HepG2 (cell line): ENCODE results near the gene SETD1A. TPM values are rescaled to one million over a fixed set of nuclear protein-coding genes. Genes with fewer than 3 reads are reported as not detected.

Experiments
- ATAC-seq: fragments of 200-7000 bp; cut with Tn5 transposase; 3 replicates; pipeline ENCODE4 v1.9.1; 2020; ENCODE audit warnings: mild to moderate bottlenecking, moderate library complexity
- BruUV-seq: library from RNA; stranded (reverse); fragments of 400-500 nt; replicated peaks from 2 replicates; lab custom pipeline; 2021; lab: Mats Ljungman, UMichigan
- CTCF ChIA-PET: fragments of 300-600 bp; formaldehyde crosslinking; extraction: SDS; loops from one replicate; lab custom pipeline; 2021; ENCODE audit warnings: low total read pairs, inconsistent platforms, low intra/inter-chr PET ratio; lab: Yijun Ruan, JAX
- POLR2A ChIA-PET: fragments of 350-600 bp; sonication (Branson Sonifier 250); formaldehyde crosslinking; loops from one replicate; lab custom pipeline; 2020; ENCODE audit warnings: antibody characterized with exemption, inconsistent platforms; lab: Yijun Ruan, JAX
- DNase-seq: peaks from one replicate; pipeline ENCODE4 v3.0.0-alpha.2; 2015; ENCODE audit warnings: low spot score
- FAIRE-seq: peaks from 3 replicates; lab custom pipeline; 2011; peaks lifted over from hg19 to GRCh38; lab: Jason Lieb, UNC
- H2AFZ ChIP-seq: one replicate; pipeline ENCODE4 v1.6.1; 2011; ENCODE audit warnings: low read length, inconsistent platforms
- H3K27ac ChIP-seq: fragments of 300-600 bp; 3 replicates; pipeline ENCODE4 v1.8.0; 2011; ENCODE audit warnings: mixed run types, mild to moderate bottlenecking, mixed read lengths, low read length, inconsistent platforms; ENCODE audit not compliant: insufficient read depth; ENCODE audit errors: extremely low read length
- H3K27me3 ChIP-seq, 2 experiments: fragments of 200-600 bp in 1 of 2; 2 replicates in 1 of 2; 3 replicates in 1 of 2; pipeline versions ENCODE4 v1.6.0 to v1.8.0; 2011; ENCODE audit warnings: low read length in 2 of 2, mild to moderate bottlenecking in 2 of 2, moderate library complexity in 2 of 2, inconsistent platforms in 1 of 2; ENCODE audit not compliant: insufficient read depth in 2 of 2, control insufficient read depth in 1 of 2
- H3K36me3 ChIP-seq, 2 experiments: fragments of 200-600 bp in 1 of 2; replicated peaks in 1 of 2; 2 replicates in 1 of 2; 3 replicates in 1 of 2; pipeline versions ENCODE4 v1.5.1 to v1.8.0; 2011; ENCODE audit warnings: low read length in 2 of 2, inconsistent platforms in 1 of 2; ENCODE audit not compliant: insufficient read depth in 2 of 2, control insufficient read depth in 1 of 2
- H3K4me1 ChIP-seq: 2 replicates; pipeline ENCODE4 v1.5.1; 2012; ENCODE audit warnings: low read length, inconsistent platforms; ENCODE audit not compliant: insufficient read depth
- H3K4me2 ChIP-seq: 2 replicates; pipeline ENCODE4 v1.6.0; 2011; ENCODE audit warnings: low read depth, low read length, inconsistent platforms
- H3K4me3 ChIP-seq, 3 experiments: fragments of 200-600 bp in 1 of 3; sonication (generic), shearing (Covaris generic) in 1 of 3; replicated peaks in 1 of 3; 2 replicates each; pipeline ENCODE4 v1.5.1; 2011 to 2016; ENCODE audit warnings: low read length in 3 of 3, inconsistent platforms in 2 of 3, low read depth in 2 of 3, mild to moderate bottlenecking in 2 of 3, control low read depth in 1 of 3, mixed read lengths in 1 of 3; ENCODE audit not compliant: insufficient read depth in 1 of 3
- H3K79me2 ChIP-seq: one replicate; pipeline ENCODE4 v1.6.1; 2011; ENCODE audit warnings: low read length, inconsistent platforms; ENCODE audit not compliant: insufficient read depth
- H3K9ac ChIP-seq: 2 replicates; pipeline ENCODE4 v1.6.0; 2011; ENCODE audit warnings: mild to moderate bottlenecking, low read depth, low read length, inconsistent platforms; ENCODE audit not compliant: insufficient read depth
- H3K9me3 ChIP-seq: 2 replicates; pipeline ENCODE4 v1.5.1; 2012; ENCODE audit warnings: mild to moderate bottlenecking, low read length
- H4K20me1 ChIP-seq: 2 replicates; pipeline ENCODE4 v1.6.0; 2011; ENCODE audit warnings: inconsistent platforms, mild to moderate bottlenecking, low read length, moderate library complexity; ENCODE audit not compliant: insufficient read depth
- ARHGAP35 ChIP-seq: sonication (generic); formaldehyde crosslinking; IDR thresholded peaks from 2 replicates; pipeline ENCODE4 v1.9.0; 2022; ENCODE audit warnings: mild to moderate bottlenecking, inconsistent platforms, moderate library complexity, missing genetic modification reagents, borderline replicate concordance
- CENPX ChIP-seq: sonication (generic); formaldehyde crosslinking; IDR thresholded peaks from 2 replicates; pipeline ENCODE4 v1.9.0; 2021; ENCODE audit warnings: mild to moderate bottlenecking, missing genetic modification reagents, moderate library complexity
- CREM ChIP-seq, 2 experiments: sonication (generic) in 1 of 2; formaldehyde crosslinking in 1 of 2; IDR thresholded peaks; 2 replicates each; pipeline versions ENCODE4 v1.4.0 to v1.6.1; 2016 to 2020; ENCODE audit warnings: antibody characterized with exemption in 1 of 2, mild to moderate bottlenecking in 1 of 2, missing genetic modification reagents in 1 of 2
- GATAD2A ChIP-seq: IDR thresholded peaks from 2 replicates; pipeline ENCODE4 v1.6.1; 2016
- NFIC ChIP-seq: IDR thresholded peaks from 2 replicates; pipeline ENCODE4 v1.6.1; 2012; ENCODE audit warnings: mild to moderate bottlenecking, low read length, inconsistent platforms
- TBX2 ChIP-seq: sonication (generic); formaldehyde crosslinking; IDR thresholded peaks from 2 replicates; pipeline ENCODE4 v1.5.0; 2020; ENCODE audit warnings: missing genetic modification reagents, mild to moderate bottlenecking, borderline replicate concordance
- ZNF333 ChIP-seq: sonication (generic); formaldehyde crosslinking; IDR thresholded peaks from 2 replicates; pipeline ENCODE4 v1.4.0; 2020; ENCODE audit warnings: mild to moderate bottlenecking, missing genetic modification reagents, borderline replicate concordance
- WGBS: methylation state at CpG from one replicate; pipeline ENCODE4 v1.1.6; 2017; ENCODE audit warnings: low lambda C conversion rate; 5-methylcytosine and 5-hydroxymethylcytosine counted together
- in situ Hi-C: cut with HindIII; loops from 2 replicates; pipeline ENCODE4 v1.10.0; 2017; ENCODE audit warnings: low pct_unique_long_range_greater_than_20kb; ENCODE audit not compliant: extremely low pct_ligation_motif_present
- intact Hi-C: fragments of 100-400 bp; cut with micrococcal nuclease; formaldehyde crosslinking; loops from one replicate; pipeline ENCODE4 v1.10.0; 2022; ENCODE audit not compliant: unreplicated experiment
- polyA plus RNA-seq, 8 experiments: library from polyadenylated mRNA; depleted of rRNA in 3 of 8; stranded (reverse) in 7 of 8; unstranded in 1 of 8; fragments of >200 nt; fragmentation: Illumina TruSeq in 4 of 8; extraction: Trizol in 4 of 8; gene quantifications; 2 replicates each; pipeline versions ENCODE4 v1.2.1 to v1.2.3, GENCODE V29; 2011 to 2016; ENCODE audit warnings: low read depth in 4 of 8, missing spikeins in 1 of 8, mixed read lengths in 1 of 8; ENCODE audit not compliant: insufficient read depth in 1 of 8
- total RNA-seq, 5 experiments: library from RNA; depleted of rRNA; stranded (reverse); fragments of >200 nt; fragmentation: Illumina TruSeq; extraction: Trizol; gene quantifications; 2 replicates each; pipeline ENCODE4 v1.2.3, GENCODE V29; 2016; ENCODE audit warnings: low read depth in 1 of 5
- TF ChIP-seq, protein P1 (sequence below): sonication (generic); formaldehyde crosslinking; IDR thresholded peaks from 2 replicates; pipeline ENCODE4 v1.5.0; 2020; ENCODE audit warnings: mild to moderate bottlenecking, missing genetic modification reagents, borderline replicate concordance
- TF ChIP-seq, protein P2 (sequence below): IDR thresholded peaks from 2 replicates; pipeline ENCODE4 v1.6.1; 2016
- TF ChIP-seq, protein P3 (sequence below): sonication (generic); formaldehyde crosslinking; IDR thresholded peaks from 2 replicates; pipeline ENCODE4 v1.4.0; 2020; ENCODE audit warnings: mild to moderate bottlenecking, missing genetic modification reagents
- TF ChIP-seq, protein P4 (sequence below): sonication (generic); formaldehyde crosslinking; IDR thresholded peaks from 2 replicates; pipeline ENCODE4 v1.4.0; 2020; ENCODE audit warnings: missing genetic modification reagents, borderline replicate concordance

The SETD1A gene
- total and polyA plus RNA-seq, 2 of the 13 experiments (the other 11 are each of a cell fraction or from before 2014, with no cell fraction given), result 3.8 to 5.6 TPM

- ChIA-PET CTCF (no interaction called here), POLR2A (interaction anchor here (1.4 to 5.8 kb wide), 7 partner anchors 10 to 118 kb away, joined by 5 to 41 read pairs (median 12); partner anchors contain the start of genes KAT8, STX4, ZNF646 and ZNF668)
- H3K4me3 ChIP-seq, result 0 out of 6 replicates have a peak overlapping the region, but pooled peaks of 2 of the 3 experiments have one; percentile 6 to 43
- no peak overlapping the region for H3K9ac ChIP-seq
- peaks cover 0 to 2% of the 10 kb centered on the region in 2 experiments; a peak in 1 of 5 replicates for H3K27me3 ChIP-seq
- BruUV-seq, result no TSS peak
- H3K9me3 ChIP-seq, result no peaks in the 10 kb centered on the region
- H3K36me3 ChIP-seq, result no peaks in the 10 kb centered on the region
- H3K27ac ChIP-seq, result peak overlapping the region; percentile 16
- in situ Hi-C loops (no loop called here), intact Hi-C loops (no loop called here)
- H3K4me2 ChIP-seq, result peak overlapping the region; percentile 69
- no peaks in the 10 kb centered on the region for H4K20me1 ChIP-seq
- H2AFZ ChIP-seq, result no peak overlapping the region
- H3K79me2 ChIP-seq, result no peaks in the 10 kb centered on the region
- ATAC-seq, result 0 out of 3 replicates have a peak, but pooled peaks have one; percentile 7
- H3K4me1 ChIP-seq, result peaks cover 51% of the 10 kb centered on the region
- WGBS, result 16% methylated on average over 6 of the region's 6 CpGs
- no peak for FAIRE-seq
- DNase-seq, result peak; percentile 64
- TF ChIP-seq, protein P1, sequence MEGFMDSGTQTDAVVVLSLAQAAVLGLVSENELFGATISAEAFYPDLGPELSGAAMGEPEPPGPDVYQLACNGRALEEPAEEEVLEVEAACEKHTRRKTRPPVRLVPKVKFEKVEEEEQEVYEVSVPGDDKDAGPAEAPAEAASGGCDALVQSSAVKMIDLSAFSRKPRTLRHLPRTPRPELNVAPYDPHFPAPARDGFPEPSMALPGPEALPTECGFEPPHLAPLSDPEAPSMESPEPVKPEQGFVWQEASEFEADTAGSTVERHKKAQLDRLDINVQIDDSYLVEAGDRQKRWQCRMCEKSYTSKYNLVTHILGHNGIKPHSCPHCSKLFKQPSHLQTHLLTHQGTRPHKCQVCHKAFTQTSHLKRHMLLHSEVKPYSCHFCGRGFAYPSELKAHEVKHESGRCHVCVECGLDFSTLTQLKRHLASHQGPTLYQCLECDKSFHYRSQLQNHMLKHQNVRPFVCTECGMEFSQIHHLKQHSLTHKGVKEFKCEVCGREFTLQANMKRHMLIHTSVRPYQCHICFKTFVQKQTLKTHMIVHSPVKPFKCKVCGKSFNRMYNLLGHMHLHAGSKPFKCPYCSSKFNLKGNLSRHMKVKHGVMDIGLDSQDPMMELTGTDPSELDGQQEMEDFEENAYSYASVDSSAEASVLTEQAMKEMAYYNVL (CRISPR knock-in tag), result no peak
- TF ChIP-seq TBX2 (CRISPR knock-in tag), result 0 out of 2 replicates have a peak, but pooled peaks have one; percentile 59
- 0 out of 2 replicates have a peak, but pooled peaks have one; percentile 33 for TF ChIP-seq GATAD2A (CRISPR knock-in tag)
- TF ChIP-seq CENPX (CRISPR knock-in tag), result no peak
- TF ChIP-seq, protein P2, sequence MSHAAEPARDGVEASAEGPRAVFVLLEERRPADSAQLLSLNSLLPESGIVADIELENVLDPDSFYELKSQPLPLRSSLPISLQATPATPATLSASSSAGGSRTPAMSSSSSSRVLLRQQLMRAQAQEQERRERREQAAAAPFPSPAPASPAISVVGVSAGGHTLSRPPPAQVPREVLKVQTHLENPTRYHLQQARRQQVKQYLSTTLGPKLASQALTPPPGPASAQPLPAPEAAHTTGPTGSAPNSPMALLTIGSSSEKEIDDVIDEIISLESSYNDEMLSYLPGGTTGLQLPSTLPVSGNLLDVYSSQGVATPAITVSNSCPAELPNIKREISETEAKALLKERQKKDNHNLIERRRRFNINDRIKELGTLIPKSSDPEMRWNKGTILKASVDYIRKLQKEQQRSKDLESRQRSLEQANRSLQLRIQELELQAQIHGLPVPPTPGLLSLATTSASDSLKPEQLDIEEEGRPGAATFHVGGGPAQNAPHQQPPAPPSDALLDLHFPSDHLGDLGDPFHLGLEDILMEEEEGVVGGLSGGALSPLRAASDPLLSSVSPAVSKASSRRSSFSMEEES, result no peak
- no peak for TF ChIP-seq ARHGAP35 (CRISPR knock-in tag)
- TF ChIP-seq CREM (IDR thresholded peaks at IDR 0.05), result peak; percentile 37; the same call in 1 of the 2 replicates
- TF ChIP-seq CREM (CRISPR knock-in tag; IDR thresholded peaks at IDR 0.05), result no peak
- TF ChIP-seq, protein P3, sequence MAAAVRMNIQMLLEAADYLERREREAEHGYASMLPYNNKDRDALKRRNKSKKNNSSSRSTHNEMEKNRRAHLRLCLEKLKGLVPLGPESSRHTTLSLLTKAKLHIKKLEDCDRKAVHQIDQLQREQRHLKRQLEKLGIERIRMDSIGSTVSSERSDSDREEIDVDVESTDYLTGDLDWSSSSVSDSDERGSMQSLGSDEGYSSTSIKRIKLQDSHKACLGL (CRISPR knock-in tag), result no peak
- no peak for TF ChIP-seq ZNF333
- TF ChIP-seq NFIC, result 0 out of 2 replicates have a peak, but pooled peaks have one; percentile 22
- TF ChIP-seq, protein P4, sequence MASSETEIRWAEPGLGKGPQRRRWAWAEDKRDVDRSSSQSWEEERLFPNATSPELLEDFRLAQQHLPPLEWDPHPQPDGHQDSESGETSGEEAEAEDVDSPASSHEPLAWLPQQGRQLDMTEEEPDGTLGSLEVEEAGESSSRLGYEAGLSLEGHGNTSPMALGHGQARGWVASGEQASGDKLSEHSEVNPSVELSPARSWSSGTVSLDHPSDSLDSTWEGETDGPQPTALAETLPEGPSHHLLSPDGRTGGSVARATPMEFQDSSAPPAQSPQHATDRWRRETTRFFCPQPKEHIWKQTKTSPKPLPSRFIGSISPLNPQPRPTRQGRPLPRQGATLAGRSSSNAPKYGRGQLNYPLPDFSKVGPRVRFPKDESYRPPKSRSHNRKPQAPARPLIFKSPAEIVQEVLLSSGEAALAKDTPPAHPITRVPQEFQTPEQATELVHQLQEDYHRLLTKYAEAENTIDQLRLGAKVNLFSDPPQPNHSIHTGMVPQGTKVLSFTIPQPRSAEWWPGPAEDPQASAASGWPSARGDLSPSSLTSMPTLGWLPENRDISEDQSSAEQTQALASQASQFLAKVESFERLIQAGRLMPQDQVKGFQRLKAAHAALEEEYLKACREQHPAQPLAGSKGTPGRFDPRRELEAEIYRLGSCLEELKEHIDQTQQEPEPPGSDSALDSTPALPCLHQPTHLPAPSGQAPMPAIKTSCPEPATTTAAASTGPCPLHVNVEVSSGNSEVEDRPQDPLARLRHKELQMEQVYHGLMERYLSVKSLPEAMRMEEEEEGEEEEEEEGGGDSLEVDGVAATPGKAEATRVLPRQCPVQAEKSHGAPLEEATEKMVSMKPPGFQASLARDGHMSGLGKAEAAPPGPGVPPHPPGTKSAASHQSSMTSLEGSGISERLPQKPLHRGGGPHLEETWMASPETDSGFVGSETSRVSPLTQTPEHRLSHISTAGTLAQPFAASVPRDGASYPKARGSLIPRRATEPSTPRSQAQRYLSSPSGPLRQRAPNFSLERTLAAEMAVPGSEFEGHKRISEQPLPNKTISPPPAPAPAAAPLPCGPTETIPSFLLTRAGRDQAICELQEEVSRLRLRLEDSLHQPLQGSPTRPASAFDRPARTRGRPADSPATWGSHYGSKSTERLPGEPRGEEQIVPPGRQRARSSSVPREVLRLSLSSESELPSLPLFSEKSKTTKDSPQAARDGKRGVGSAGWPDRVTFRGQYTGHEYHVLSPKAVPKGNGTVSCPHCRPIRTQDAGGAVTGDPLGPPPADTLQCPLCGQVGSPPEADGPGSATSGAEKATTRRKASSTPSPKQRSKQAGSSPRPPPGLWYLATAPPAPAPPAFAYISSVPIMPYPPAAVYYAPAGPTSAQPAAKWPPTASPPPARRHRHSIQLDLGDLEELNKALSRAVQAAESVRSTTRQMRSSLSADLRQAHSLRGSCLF, result no peak
Measured at GRCh38 chr16:31023627-31024226, 66.2 kb downstream of the SETD1A start.
